Mesodermal cell (in vitro differentiated cells): ENCODE results near the gene SPATA13.

Experiments
- H3K27ac ChIP-seq: 2 replicates; pipeline ENCODE4 v1.7.0; 2013; ENCODE audit warnings: mild to moderate bottlenecking, low read depth, low read length, moderate library complexity; ENCODE audit not compliant: severe bottlenecking
- H3K36me3 ChIP-seq: 2 replicates; pipeline ENCODE4 v1.7.1; 2013; ENCODE audit warnings: mild to moderate bottlenecking, low read length, moderate library complexity; ENCODE audit not compliant: control insufficient read depth, insufficient read depth
- H3K4me1 ChIP-seq: one replicate; pipeline ENCODE4 v1.7.1; 2013; ENCODE audit warnings: mild to moderate bottlenecking, low read length; ENCODE audit not compliant: insufficient read depth, control insufficient read depth, poor library complexity, severe bottlenecking
- H3K4me3 ChIP-seq: 2 replicates; pipeline ENCODE4 v1.7.0; 2013; ENCODE audit warnings: low read length, control low read depth, mild to moderate bottlenecking; ENCODE audit not compliant: insufficient read depth, poor library complexity, severe bottlenecking; ENCODE audit errors: extremely low read depth
- H3K9me3 ChIP-seq: 2 replicates; pipeline ENCODE4 v1.7.1; 2013; ENCODE audit warnings: mild to moderate bottlenecking, low read length, moderate library complexity; ENCODE audit not compliant: control insufficient read depth
- WGBS, 2 experiments: methylation state at CpG; one replicate each; pipeline ENCODE4 v1.1.5; 2013; ENCODE audit warnings: missing lambda C conversion rate in 2 of 2; ENCODE audit not compliant: insufficient coverage in 2 of 2; 5-methylcytosine and 5-hydroxymethylcytosine counted together

SPATA13 gene

GRCh38 chr13:24251525-24251924 lies 91.0 kb downstream of the SPATA13 start:
- 95 to 97% methylated on average over 17 of the region's 17 CpGs for WGBS, 2 experiments
- Histone ChIP-seq H3K4me3 (no peak overlapping the region), H3K36me3 (peaks cover 37% of the 10 kb centered on the region), H3K9me3 (no peaks in the 10 kb centered on the region), H3K27ac (no peak overlapping the region), H3K4me1 (no peaks in the 10 kb centered on the region)

GRCh38 chr13:24252136-24252535 lies 91.6 kb downstream of the SPATA13 start:
- H3K36me3 ChIP-seq, result peaks cover 39% of the 10 kb centered on the region
- H3K4me1 ChIP-seq, result no peaks in the 10 kb centered on the region
- H3K27ac ChIP-seq, result no peak overlapping the region
- H3K9me3 ChIP-seq, result no peaks in the 10 kb centered on the region
- H3K4me3 ChIP-seq, result no peak overlapping the region
- WGBS, 2 experiments, result 97% methylated on average over 4 to 6 of the region's 6 CpGs

DNA sequence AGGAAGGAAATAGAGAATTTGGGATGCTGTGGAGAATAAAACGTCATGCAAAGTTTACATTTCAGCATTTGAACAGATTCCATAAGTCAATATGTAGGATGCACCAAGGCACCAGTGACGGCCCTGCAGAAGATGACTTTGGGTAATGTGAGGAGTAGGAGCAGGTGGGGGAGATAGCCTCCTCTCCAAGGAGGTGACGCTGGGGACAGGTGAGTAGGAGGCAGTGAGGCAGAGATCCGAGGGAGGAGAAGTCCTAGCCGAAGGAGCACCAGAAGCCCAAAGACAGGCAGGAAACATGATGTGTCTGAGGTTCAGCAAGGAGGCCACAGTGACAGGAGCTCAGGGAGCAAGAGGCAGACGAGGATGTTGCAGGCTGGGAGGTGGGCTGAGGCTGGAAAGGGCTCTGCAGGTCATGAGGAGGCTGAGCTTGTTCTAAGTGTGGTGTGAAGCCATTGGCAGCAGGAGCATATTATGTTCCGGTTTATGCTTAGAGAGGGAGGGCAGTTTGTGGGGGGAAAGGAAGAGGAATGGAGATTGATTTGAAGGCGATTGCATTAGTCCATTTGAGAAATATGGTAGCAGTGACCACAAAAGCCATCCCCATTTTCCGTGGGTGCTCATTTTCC lies 93.1 kb downstream of the SPATA13 start:
- Histone ChIP-seq H3K4me1 (no peaks in the 10 kb centered on the region), H3K4me3 (no peak overlapping the region), H3K9me3 (no peaks in the 10 kb centered on the region), H3K27ac (no peak overlapping the region), H3K36me3 (peaks cover 41% of the 10 kb centered on the region)
- WGBS, 2 experiments, result 97% methylated on average over 7 to 8 of the region's 9 CpGs

DNA sequence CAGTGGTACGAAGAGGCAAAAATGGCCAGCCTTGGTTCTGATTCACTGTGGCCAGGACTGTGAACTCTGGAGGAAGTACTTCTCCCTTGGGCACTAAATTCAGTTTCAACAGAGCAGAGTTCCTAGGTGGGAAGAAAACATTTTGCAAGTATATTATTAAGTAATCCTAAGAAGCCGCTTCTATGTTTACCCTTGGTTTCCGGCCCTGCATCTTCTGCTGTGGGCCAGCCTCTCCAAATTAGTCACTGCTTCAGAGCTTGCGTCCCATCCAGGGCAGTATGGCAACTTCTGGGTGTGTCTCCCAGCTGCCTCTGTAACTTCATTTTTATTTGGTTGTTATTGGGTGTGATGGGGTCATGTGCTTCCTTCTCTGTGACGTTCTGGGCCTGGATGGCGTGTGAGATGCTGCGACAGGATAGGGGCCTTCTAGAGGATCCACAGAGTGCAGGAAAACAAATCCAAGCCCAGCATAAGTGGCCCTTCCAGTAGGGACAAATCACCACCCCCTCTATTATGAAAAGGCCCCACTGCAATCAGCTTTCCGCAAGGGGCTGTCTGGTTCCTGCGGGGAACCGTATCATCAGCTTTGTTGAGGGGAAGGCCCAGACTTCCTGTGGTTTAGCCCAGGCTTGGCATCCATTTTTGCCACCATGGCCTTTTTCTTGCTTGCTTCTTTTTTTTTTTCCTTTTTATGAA lies 93.8 kb downstream of the SPATA13 start:
- 96 to 97% methylated on average over 6 to 7 of the region's 10 CpGs for WGBS, 2 experiments
- H3K27ac ChIP-seq, result no peak overlapping the region
- H3K36me3 ChIP-seq, result peaks cover 41% of the 10 kb centered on the region
- H3K4me1 ChIP-seq, result no peaks in the 10 kb centered on the region
- no peaks in the 10 kb centered on the region for H3K9me3 ChIP-seq
- H3K4me3 ChIP-seq, result no peak overlapping the region

DNA sequence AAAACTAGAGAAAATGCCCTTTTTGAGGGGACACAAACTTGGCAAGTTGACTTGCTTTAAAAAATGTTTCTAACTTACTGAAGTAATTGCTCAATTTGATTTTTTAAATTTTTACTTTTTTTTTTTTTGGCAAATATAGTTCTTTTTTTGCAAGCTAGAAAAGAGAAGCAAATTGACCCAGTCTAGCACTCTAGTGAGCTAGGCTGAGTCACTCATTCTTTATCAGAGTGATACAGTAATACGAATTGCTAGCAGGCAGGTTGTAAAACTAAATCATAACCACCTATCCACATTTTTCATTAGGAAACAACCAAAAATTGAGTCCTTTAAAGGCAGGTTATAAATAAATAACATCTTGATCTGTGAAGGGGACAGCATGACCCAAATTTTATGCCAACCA lies 97.0 kb downstream of the SPATA13 start:
- H3K4me1 ChIP-seq, result no peaks in the 10 kb centered on the region
- no CpG with 5 or more reads among the region's 1 CpG for WGBS, 2 experiments
- peaks cover 26% of the 10 kb centered on the region for H3K36me3 ChIP-seq
- H3K9me3 ChIP-seq, result no peaks in the 10 kb centered on the region
- H3K27ac ChIP-seq, result no peak overlapping the region
- H3K4me3 ChIP-seq, result no peak overlapping the region

DNA sequence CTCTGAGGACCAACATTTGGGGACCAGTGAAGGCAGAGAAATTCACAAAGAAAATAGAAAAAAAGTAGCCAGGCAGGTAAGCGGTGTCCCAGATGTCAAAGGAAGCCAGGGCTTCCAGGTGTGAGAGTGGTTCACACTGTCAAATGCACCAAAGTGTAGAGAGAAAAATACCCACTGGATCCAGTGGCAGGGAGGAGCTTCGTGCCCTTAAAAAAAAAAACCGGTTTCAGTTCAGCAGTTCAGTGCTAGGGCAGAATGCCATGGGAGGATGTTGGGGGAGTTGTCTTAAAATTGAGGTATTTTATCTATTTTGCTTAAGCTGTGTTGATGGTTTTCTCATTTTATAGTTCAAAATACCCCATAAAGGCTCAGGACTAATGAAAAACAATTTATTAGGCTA lies 101.0 kb downstream of the SPATA13 start:
- Histone ChIP-seq H3K4me3 (no peak overlapping the region), H3K27ac (no peak overlapping the region), H3K36me3 (peaks cover 4% of the 10 kb centered on the region), H3K4me1 (peaks cover 14% of the 10 kb centered on the region), H3K9me3 (no peaks in the 10 kb centered on the region)
- WGBS, 2 experiments, result 98 to 100% methylated on average over 1 to 3 of the region's 3 CpGs

- Histone ChIP-seq H3K36me3 (no peaks in the 10 kb centered on the region), H3K4me3 (no peak overlapping the region), H3K4me1 (peaks cover 14% of the 10 kb centered on the region), H3K27ac (peak overlapping the region; percentile 6), H3K9me3 (no peaks in the 10 kb centered on the region)
- WGBS, 2 experiments, result 75 to 100% methylated on average over 4 of the region's 4 CpGs
These were observed 103.1 kb downstream of the SPATA13 start for GRCh38 chr13:24263632-24264031.

GRCh38 chr13:24264976-24265375 lies 104.5 kb downstream of the SPATA13 start:
- 92 to 96% methylated on average over 6 to 8 of the region's 8 CpGs for WGBS, 2 experiments
- H3K27ac ChIP-seq, result no peak overlapping the region
- H3K4me3 ChIP-seq, result no peak overlapping the region
- H3K36me3 ChIP-seq, result peaks cover 2% of the 10 kb centered on the region
- H3K4me1 ChIP-seq, result peaks cover 14% of the 10 kb centered on the region
- H3K9me3 ChIP-seq, result no peaks in the 10 kb centered on the region

DNA sequence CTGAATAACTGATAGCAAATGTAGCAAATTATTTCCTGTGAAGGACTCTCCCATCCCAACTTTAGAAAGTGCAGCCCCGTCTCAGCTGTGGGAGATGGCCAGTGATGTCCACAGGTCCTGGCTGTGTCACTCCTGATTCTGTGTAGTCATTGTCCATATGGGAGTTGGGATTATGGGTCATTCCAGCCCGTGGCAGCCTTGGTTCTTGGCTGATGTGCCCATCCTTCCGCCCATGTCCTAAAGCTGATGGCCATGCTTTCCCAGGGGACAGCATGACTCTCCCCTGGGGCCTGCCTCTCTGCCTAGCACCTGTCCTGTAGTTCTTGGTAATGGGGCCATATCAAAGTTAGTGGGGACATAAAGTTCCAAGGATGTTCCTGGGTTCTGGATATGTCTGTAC lies 104.9 kb downstream of the SPATA13 start:
- peaks cover 2% of the 10 kb centered on the region for H3K36me3 ChIP-seq
- no peak overlapping the region for H3K27ac ChIP-seq
- 85 to 100% methylated on average over 1 to 3 of the region's 3 CpGs for WGBS, 2 experiments
- H3K9me3 ChIP-seq, result no peaks in the 10 kb centered on the region
- no peak overlapping the region for H3K4me3 ChIP-seq
- H3K4me1 ChIP-seq, result peaks cover 15% of the 10 kb centered on the region

GRCh38 chr13:24267274-24267673 lies 106.8 kb downstream of the SPATA13 start:
- Histone ChIP-seq H3K9me3 (no peaks in the 10 kb centered on the region), H3K36me3 (peaks cover 2% of the 10 kb centered on the region), H3K4me3 (no peak overlapping the region), H3K4me1 (peaks cover 27% of the 10 kb centered on the region), H3K27ac (no peak overlapping the region)
- WGBS, 2 experiments, result 83 to 100% methylated on average over 2 to 3 of the region's 3 CpGs

DNA sequence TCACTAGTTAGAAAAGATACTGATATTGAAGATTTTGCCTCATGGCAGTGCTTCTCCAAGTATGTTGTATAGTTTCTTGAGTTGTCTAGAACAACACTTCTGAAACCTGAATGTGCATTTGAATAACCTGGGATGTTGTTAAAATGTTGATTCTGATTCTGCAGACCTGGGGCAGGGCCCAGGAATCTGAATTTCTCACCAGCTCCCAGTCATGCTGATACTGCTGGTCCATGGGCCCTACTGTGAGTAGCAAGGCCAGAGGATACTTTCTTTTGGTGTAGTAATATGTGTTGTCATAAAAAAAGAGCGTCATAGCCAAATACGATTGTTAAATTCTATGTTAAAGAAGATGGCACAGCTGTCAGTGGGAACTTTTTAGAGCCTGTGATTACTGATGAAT lies 107.3 kb downstream of the SPATA13 start:
- 92 to 100% methylated on average over 2 of the region's 2 CpGs for WGBS, 2 experiments
- H3K4me3 ChIP-seq, result no peak overlapping the region

More for the DNA sequence above, 107.3 kb downstream of the SPATA13 start:
- H3K9me3 ChIP-seq, result no peaks in the 10 kb centered on the region
- H3K4me1 ChIP-seq, result peaks cover 27% of the 10 kb centered on the region
- H3K27ac ChIP-seq, result no peak overlapping the region
- H3K36me3 ChIP-seq, result peaks cover 2% of the 10 kb centered on the region
